Measurements from ENCODE around the gene TMEM87A.
A peak's percentile ranks its signal among the peaks of the same experiment; 100 is the strongest.

TMEM87A gene

DNA sequence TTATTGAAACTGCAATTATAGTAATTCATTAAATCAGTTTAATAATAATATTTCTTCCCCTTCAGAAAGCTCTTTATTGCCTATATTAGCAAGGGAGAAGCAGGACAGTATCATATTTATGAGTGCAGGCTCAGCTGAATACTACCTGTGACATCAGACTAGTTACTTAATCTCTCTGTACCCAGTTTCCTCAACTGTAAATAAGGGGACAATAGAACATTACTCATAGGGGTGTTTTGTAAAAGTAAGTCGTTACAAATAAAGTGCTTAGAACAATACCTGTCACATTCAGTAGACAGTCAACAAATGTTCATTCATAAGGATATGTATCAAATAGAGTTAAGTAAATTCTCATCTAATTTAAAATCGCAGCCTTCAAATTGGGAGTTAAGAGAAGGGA is 53.0 kb downstream of the TMEM87A start:
- H3K27ac ChIP-seq = no peak overlapping the region
- peaks cover 56% of the 10 kb centered on the region for H3K36me3 ChIP-seq (ENCODE audit: insufficient read depth, low read length)
- no peak overlapping the region for H3K9ac ChIP-seq (ENCODE audit: insufficient read length)
- no peak for DNase-seq (ENCODE audit: low read depth, low spot score)
- no peak for TF ChIP-seq FOXP2 (optimal IDR thresholded peaks at IDR 0.05; ENCODE audit: control extremely low read depth, extremely low read length, insufficient read depth)
- no peak for TF ChIP-seq EZH2 (IDR thresholded peaks at IDR 0.05)
- TF ChIP-seq POLR2AphosphoS5 (IDR thresholded peaks at IDR 0.05; ENCODE audit: borderline replicate concordance, low read depth, low read length) = no peak
- H3K4me3 ChIP-seq = no peak overlapping the region
- no peaks in the 10 kb centered on the region for H3K9me3 ChIP-seq (ENCODE audit: low read depth, low read length)

DNA sequence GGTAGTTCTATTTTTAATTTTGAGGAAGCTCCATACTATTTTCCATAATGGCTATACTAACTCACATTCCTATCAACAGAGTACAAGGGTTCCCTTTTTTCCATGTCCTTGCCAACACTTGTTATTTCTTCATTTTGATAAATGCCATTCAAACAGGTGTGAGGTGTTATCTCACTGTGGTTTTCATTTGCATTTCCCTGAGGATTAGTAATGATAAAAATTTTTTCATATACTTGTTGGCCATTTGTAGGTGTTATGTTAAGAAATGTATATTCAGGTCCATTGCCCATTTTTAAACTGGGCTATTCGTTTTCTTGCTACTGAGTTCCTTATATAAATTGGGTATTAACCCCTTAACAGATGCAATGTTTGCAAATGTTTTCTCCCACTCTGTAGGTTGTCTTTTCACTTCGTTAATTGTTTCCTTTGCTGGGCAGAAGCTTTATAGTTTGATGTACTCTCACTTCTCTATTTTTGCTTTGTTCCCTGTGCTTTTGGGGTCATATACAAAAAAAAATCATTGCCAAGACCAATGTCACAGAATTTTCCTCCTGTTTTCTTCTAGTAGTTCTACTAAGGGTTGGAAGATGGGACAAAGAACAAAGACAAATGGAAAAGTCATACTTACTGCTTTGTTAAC is 54.2 kb downstream of the TMEM87A start:
- H3K36me3 ChIP-seq (ENCODE audit: insufficient read depth, low read length) = peaks cover 51% of the 10 kb centered on the region
- DNase-seq (ENCODE audit: low read depth, low spot score) = no peak
- no peak for TF ChIP-seq FOXP2 (optimal IDR thresholded peaks at IDR 0.05; ENCODE audit: control extremely low read depth, extremely low read length, insufficient read depth)
- TF ChIP-seq EZH2 (IDR thresholded peaks at IDR 0.05) = no peak
- no peak for TF ChIP-seq POLR2AphosphoS5 (IDR thresholded peaks at IDR 0.05; ENCODE audit: borderline replicate concordance, low read depth, low read length)

DNA sequence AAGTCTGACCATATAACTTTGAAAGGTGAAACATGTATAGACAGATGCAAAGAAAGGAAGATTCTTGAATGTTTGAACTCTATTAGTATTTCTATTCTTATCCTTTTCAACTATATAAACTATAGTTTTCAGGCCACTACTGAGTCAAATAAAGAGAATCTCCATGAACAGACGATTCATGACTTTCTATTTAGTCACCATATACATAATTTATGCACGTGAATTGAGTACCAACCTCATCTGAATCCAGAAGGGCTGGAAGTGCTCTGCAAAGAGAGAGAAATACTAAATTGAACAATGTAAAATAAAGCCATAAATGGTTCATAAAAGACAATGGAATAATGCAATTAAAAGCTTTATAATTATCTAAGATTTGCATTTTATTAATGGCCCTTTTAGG is 55.7 kb downstream of the TMEM87A start:
- H3K4me3 ChIP-seq = no peak overlapping the region
- H3K27ac ChIP-seq = no peak overlapping the region
- DNase-seq (ENCODE audit: low read depth, low spot score) = no peak
- no peak overlapping the region for H3K9ac ChIP-seq (ENCODE audit: insufficient read length)
- no peak for TF ChIP-seq FOXP2 (optimal IDR thresholded peaks at IDR 0.05; ENCODE audit: control extremely low read depth, extremely low read length, insufficient read depth)
- no peak for TF ChIP-seq EZH2 (IDR thresholded peaks at IDR 0.05)
- TF ChIP-seq POLR2AphosphoS5 (IDR thresholded peaks at IDR 0.05; ENCODE audit: borderline replicate concordance, low read depth, low read length) = no peak
- peaks cover 51% of the 10 kb centered on the region for H3K36me3 ChIP-seq (ENCODE audit: insufficient read depth, low read length)
- no peaks in the 10 kb centered on the region for H3K9me3 ChIP-seq (ENCODE audit: low read depth, low read length)

More for the DNA sequence above, 54.2 kb downstream of the TMEM87A start:
- H3K4me3 ChIP-seq = no peak overlapping the region
- no peaks in the 10 kb centered on the region for H3K9me3 ChIP-seq (ENCODE audit: low read depth, low read length)
- H3K27ac ChIP-seq = no peak overlapping the region
- no peak overlapping the region for H3K9ac ChIP-seq (ENCODE audit: insufficient read length)

DNA sequence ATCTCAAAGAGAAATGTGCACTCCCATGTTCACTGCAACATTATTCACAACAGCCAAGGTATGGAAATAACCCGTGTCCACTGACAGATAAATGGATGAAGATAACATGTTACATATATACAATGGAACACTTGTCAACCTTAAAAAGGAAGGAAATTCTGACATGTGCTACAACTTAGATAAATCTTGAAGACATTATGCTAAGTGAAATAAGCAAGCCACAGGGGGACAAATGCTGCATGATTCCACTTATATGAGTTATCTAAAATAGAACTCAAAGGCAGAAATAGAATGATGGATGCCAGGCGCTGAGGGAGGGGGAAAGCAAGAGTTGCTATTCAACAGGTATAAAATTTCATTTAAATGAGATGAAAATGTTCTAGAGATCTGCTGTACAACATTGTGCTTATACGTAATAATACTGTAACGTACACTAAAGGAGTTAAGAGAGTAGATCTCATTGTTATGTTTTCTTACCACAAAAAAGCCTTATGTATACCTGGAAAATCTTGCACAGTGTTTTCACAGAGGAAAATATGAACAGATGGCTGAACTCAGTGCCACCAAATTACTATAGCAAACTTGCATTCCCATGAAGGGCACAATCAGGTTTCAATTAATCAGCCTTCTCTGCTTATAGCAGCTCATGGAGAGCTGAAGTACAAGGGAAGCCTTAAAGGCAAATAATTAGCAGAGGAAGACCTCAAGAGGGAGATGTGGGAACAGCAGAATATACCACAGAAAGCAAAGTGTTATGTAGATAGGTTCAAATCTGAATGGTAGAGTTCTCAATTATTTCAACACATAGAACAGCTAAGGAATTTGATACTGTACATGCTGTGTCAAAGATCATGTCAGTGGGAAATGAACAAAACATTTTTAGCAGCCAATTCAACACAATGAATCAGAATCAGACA is 57.1 kb downstream of the TMEM87A start:
- no peak overlapping the region for H3K9ac ChIP-seq (ENCODE audit: insufficient read length)
- H3K36me3 ChIP-seq (ENCODE audit: insufficient read depth, low read length) = peaks cover 63% of the 10 kb centered on the region
- H3K4me3 ChIP-seq = no peak overlapping the region
- no peak for DNase-seq (ENCODE audit: low read depth, low spot score)
- H3K27ac ChIP-seq = 0 out of 2 replicates have a peak overlapping the region, but pooled peaks have one; percentile 11
- H3K9me3 ChIP-seq (ENCODE audit: low read depth, low read length) = no peaks in the 10 kb centered on the region
- TF ChIP-seq EZH2 (IDR thresholded peaks at IDR 0.05) (no peak), FOXP2 (optimal IDR thresholded peaks at IDR 0.05; ENCODE audit: control extremely low read depth, extremely low read length, insufficient read depth) (no peak), POLR2AphosphoS5 (IDR thresholded peaks at IDR 0.05; ENCODE audit: borderline replicate concordance, low read depth, low read length) (no peak)

DNA sequence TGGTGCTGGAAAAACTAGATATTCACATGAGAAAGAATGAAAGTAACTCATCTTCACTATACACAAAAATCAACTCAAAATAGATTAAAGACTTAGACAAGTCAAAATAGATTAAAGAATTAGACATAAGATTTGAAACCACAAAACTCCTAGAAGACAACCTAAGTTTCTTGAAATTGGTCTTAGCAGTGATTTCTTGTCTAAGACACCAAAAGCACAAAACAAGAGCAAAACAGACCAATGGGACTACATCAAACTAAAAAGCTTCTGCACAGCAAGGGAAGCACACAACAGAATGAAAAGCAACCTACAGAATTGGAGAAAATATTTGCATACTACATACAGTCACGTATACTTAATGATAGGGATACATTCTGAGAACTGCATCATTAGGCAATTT is 58.6 kb downstream of the TMEM87A start:
- H3K27ac ChIP-seq = no peak overlapping the region
- no peak overlapping the region for H3K4me3 ChIP-seq
- H3K9me3 ChIP-seq (ENCODE audit: low read depth, low read length) = no peaks in the 10 kb centered on the region
- peaks cover 65% of the 10 kb centered on the region for H3K36me3 ChIP-seq (ENCODE audit: insufficient read depth, low read length)
- TF ChIP-seq POLR2AphosphoS5 (IDR thresholded peaks at IDR 0.05; ENCODE audit: borderline replicate concordance, low read depth, low read length) (no peak), EZH2 (IDR thresholded peaks at IDR 0.05) (no peak), FOXP2 (optimal IDR thresholded peaks at IDR 0.05; ENCODE audit: control extremely low read depth, extremely low read length, insufficient read depth) (no peak)
- no peak for DNase-seq (ENCODE audit: low read depth, low spot score)
- no peak overlapping the region for H3K9ac ChIP-seq (ENCODE audit: insufficient read length)

DNA sequence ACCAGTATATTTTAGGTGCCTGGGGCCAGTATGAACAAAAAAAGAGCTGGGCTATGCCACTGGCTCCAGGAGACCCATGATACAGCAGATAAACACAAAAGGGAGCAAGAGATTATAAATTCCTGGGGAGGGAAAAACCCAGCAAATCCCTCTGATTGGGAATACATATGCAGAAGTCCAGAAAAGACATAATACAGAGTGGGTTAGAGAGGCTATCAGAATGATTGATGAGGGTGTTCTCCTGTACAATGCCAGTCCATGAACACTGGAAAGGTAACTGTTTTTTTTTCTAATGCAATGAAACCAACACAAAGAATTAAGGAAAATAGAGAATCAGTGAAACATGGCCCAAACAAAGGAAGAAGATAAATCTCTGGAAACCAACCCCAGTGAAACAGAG is 59.7 kb downstream of the TMEM87A start:
- no peak for DNase-seq (ENCODE audit: low read depth, low spot score)
- no peak overlapping the region for H3K4me3 ChIP-seq
- no peak for TF ChIP-seq POLR2AphosphoS5 (IDR thresholded peaks at IDR 0.05; ENCODE audit: borderline replicate concordance, low read depth, low read length)
- peaks cover 65% of the 10 kb centered on the region for H3K36me3 ChIP-seq (ENCODE audit: insufficient read depth, low read length)
- H3K9me3 ChIP-seq (ENCODE audit: low read depth, low read length) = no peaks in the 10 kb centered on the region
- no peak overlapping the region for H3K27ac ChIP-seq
- no peak overlapping the region for H3K9ac ChIP-seq (ENCODE audit: insufficient read length)

DNA sequence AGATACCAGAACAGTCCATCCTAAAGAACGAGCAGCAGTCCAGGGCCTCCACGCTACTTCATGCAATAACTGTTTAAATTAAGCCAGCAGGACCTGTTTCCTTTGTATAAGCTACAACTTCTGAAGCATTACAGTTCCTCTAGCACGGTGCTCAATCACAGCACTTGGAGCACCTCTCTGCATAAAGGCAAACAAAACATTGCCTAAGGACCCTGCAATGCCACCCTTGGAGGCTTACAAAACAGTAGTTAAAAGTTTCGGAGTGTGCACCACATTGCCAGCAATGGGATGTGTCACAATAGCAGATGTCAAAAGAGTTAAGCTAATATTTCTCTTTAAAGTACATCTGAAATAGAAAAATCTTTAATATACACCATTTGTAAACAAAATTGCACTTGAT is 62.5 kb downstream of the TMEM87A start:
- no peaks in the 10 kb centered on the region for H3K9me3 ChIP-seq (ENCODE audit: low read depth, low read length)
- no peak overlapping the region for H3K9ac ChIP-seq (ENCODE audit: insufficient read length)
- H3K36me3 ChIP-seq (ENCODE audit: insufficient read depth, low read length) = peaks cover 49% of the 10 kb centered on the region
- no peak overlapping the region for H3K27ac ChIP-seq
- H3K4me3 ChIP-seq = no peak overlapping the region
- TF ChIP-seq EZH2 (IDR thresholded peaks at IDR 0.05) = no peak
- no peak for TF ChIP-seq POLR2AphosphoS5 (IDR thresholded peaks at IDR 0.05; ENCODE audit: borderline replicate concordance, low read depth, low read length)
- no peak for TF ChIP-seq FOXP2 (optimal IDR thresholded peaks at IDR 0.05; ENCODE audit: control extremely low read depth, extremely low read length, insufficient read depth)
- no peak for DNase-seq (ENCODE audit: low read depth, low spot score)

DNA sequence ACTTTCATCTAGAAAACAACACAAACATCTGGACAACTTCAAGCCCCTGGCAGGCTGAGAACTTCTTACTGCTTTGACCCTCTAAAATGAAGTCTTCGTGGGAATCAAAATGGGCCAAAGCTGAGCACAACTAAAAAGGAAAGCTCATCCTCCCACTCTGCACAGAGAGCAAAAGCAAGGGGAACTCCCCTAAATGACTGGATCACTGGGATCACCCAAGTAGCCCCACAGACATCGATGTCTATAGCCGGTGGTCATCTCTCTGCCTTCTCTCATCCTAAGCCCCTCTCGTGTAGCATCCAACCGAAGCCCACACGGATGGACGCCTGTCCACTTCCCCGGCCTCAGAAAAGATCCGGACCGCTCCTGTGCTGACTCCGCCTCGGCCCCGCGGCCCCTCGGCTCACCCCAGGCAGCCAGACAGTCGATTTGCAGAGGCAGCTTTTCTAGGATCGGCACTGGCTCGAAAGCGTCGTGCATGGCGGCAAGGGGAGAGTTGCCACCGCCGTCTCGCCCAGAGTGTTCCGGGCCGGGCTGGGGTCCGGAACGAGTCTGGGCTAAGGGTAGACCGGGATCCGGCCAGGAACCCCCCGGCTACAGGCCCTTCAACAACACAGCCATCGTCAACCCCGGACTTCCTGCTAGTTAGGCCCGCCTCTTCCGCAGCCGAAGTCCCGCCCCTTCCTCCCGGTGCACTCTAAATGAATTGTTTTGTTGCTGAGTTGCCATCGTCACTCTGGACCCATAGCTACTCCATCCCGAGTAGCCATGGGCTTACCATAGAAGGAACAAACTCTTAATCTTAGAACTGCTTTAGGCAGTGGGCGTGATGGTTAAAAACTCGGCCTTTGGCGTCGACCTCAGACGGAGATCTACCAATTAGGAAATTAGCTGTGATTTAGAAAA is 65.3 kb downstream of the TMEM87A start, which contains the start of gene VPS39:
VPS39 (minus strand) TSS at position 631 of the 906 bp plus-strand sequence; CDS start at position 480, 151 bp downstream.
- peak; percentile 16 for DNase-seq (ENCODE audit: low read depth, low spot score)
- Histone ChIP-seq H3K9ac (ENCODE audit: insufficient read length) (peak within 1 kb of the TSS; percentile 92), H3K4me3 (peak within 1 kb of the TSS; percentile 95), H3K27ac (no peak within 1 kb of the TSS), H3K9me3 (ENCODE audit: low read depth, low read length) (no peaks in the 10 kb centered on the region), H3K36me3 (ENCODE audit: insufficient read depth, low read length) (peaks cover 37% of the 10 kb centered on the region)
- peak; percentile 82 for TF ChIP-seq POLR2AphosphoS5 (IDR thresholded peaks at IDR 0.05; ENCODE audit: borderline replicate concordance, low read depth, low read length)
- TF ChIP-seq EZH2 (IDR thresholded peaks at IDR 0.05) = no peak

Measured in SK-N-MC (cell line).